CD4-positive, alpha-beta T cell treated with Interleukin-17A for 1 hour (primary cell): ENCODE measurements around the gene PCED1B.
"Not testable (repeated sequence)": the region's sequence is repeated elsewhere in the genome, so short reads cannot be mapped to it uniquely, and the experiment has no call there.

Source experiments
- DNase-seq: peaks from one replicate; pipeline ENCODE4 v3.0.0-alpha.2; 2020

PCED1B gene

DNA sequence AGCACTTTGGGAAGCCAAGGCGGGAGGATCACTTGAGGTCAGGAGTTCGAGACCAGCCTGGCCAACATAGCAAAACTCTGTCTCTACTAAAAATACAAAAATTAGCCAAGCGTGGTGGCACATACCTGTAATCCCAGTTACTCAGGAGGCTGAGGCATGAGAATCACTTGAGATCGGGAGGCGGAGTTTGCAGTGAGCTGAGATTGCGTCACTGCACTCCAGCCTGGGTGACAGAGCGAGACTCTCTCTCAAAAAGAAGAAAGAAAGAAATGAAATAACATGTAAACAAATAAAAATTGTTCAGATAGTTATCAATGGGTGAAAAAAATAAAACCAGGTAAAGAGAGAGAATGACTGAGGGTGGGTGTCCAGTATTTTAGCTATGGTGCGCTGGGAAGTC lies 200.3 kb downstream of the PCED1B start:
- not testable (repeated sequence) for DNase-seq

DNA sequence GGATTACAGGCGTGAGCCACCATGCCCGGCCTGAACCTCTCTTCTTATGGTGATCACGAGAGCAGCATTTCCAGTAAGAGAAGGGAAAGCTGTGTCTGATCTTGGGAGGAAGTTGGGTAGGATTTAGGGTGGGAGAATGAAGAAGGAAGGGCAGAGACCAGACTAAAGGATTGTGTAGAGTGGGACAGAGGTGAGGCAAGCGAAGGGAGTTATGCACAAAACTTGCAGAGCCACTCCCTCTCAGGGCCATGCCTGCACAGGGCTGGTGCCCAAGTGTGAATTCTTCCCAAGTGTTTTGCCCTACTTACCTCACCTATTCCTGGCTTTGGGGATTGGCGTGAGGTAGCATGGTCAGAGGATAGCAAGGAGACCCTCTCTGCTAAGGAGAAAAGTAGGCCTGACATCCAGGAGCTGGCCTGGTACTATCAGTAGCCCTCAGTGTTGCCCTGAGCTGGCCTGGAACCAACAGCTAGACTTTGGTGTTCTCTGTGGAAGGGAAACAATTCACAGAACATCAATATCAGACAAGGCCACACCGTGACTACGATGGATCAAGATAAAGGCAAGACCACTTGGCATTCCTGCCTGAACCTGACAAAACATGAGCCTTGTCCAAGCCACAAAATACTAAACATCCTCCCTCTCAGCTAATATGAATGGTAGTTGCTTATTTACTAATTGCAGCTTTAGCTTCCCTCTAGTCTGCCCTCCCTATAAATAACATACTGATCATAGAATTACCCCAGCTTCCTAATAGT lies 201.3 kb downstream of the PCED1B start:
- no peak for DNase-seq

DNA sequence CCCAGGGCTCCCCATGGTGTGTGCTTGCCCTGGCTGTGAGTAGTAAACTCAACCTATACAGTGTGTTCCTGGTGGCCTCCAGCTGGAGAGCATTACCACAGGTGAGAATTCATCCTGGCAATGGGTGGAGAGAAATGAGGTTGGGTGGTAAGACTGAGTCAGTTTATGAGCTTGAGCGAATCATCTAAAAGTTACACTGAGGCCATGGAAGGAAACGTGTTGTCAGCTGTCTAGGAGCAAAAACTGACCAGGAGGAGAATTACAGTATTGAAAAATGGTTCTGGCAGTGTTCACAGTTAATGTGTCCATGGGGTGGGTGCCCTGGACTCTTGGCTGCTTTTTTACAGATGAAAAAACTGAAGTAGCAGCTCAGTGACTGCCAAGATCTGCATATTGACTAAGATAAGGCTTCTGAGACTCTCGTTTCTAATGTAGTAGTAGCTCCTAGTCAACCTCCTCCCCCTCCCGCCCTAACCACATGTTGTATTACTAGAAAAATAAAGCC lies 202.3 kb downstream of the PCED1B start:
- DNase-seq, result no peak

DNA sequence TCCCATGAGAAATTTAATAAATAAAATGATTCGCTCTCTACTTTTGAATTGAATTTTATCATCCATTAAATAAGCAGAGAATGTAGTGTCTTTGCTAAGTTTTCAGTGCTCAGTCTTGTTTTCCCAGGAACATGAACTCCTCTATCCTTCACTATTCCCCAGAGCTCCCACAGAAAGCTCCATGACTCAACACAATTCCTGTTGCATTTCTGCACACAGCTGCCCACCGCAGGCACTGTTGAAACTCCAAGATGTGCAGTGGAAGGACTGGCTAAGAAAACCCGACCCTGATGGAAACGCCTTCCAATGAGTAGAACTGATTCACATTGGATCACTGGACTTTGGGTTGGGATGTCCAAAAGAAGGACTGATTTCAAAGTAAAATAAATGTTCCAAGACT lies 202.8 kb downstream of the PCED1B start:
- DNase-seq, result no peak
